Measurements from ENCODE around the gene HILPDA. TPM values are rescaled to one million over a fixed set of nuclear protein-coding genes. Genes with fewer than 3 reads are reported as not detected.
"Not testable (repeated sequence)": the region's sequence is repeated elsewhere in the genome, so short reads cannot be mapped to it uniquely, and the experiment has no call there.

Gene HILPDA
- total and polyA plus RNA-seq, 2 of the 4 experiments (the other 2 are of a cell fraction) = 31.2 to 35.6 TPM

DNA sequence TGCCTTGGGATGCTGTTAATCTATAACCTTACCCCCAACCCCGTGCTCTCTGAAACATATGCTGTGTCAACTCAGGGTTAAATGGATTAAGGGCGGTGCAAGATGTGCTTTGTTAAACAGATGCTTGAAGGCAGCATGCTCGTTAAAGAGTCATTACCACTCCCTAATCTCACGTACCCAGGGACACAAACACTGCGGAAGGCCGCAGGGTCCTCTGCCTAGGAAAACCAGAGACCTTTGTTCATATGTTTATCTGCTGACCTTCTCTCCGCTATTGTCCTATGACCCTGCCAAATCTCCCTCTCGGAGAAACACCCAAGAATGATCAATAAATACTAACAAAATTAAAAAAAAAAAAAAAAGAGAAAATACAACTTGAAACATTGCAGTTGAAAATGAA is 8.3 kb downstream of the HILPDA start:
- H3K4me2 ChIP-seq (ENCODE audit: low read depth, low read length); H3K27me3 ChIP-seq (ENCODE audit: control insufficient read depth, insufficient read depth, low read length); H3K23ac ChIP-seq (ENCODE audit: low read depth, low read length); H2AFZ ChIP-seq (replicated peaks; ENCODE audit: low read length, poor library complexity); H3K9me1 ChIP-seq (ENCODE audit: insufficient read depth, low read length); H3K9me3 ChIP-seq (ENCODE audit: control insufficient read depth, insufficient read depth, low read length); H3K56ac ChIP-seq (ENCODE audit: extremely low read depth, insufficient read depth, low read length); H4K8ac ChIP-seq (ENCODE audit: low read depth in 2 of 2, low read length in 2 of 2); H3K4ac ChIP-seq (ENCODE audit: low read depth, low read length); intact Hi-C loops (cut with micrococcal nuclease); H3K14ac ChIP-seq (replicated peaks; ENCODE audit: low read depth, low read length); H2BK5ac ChIP-seq (ENCODE audit: low read depth, low read length, poor library complexity, severe bottlenecking); H3K4me1 ChIP-seq (ENCODE audit: control insufficient read depth, insufficient read depth, low read length); H4K91ac ChIP-seq (ENCODE audit: insufficient read depth, low read depth, low read length); dilution Hi-C loops (cut with HindIII; ENCODE audit: low sequenced_read_pairs, unreplicated experiment); ATAC-seq (ENCODE audit: low read depth); H3K9ac ChIP-seq (ENCODE audit: low read depth, low read length); H4K5ac ChIP-seq (ENCODE audit: low read depth, low read length); H2BK120ac ChIP-seq (ENCODE audit: low read depth, low read length); H2AK5ac ChIP-seq (ENCODE audit: low read depth, low read length); H2BK20ac ChIP-seq (ENCODE audit: low read depth, low read length); H3K4me3 ChIP-seq (ENCODE audit: insufficient read depth, low read depth, low read length); DNase-seq; H3K18ac ChIP-seq (ENCODE audit: low read depth, low read length); H3K27ac ChIP-seq (ENCODE audit: insufficient read depth, low read length); H2BK15ac ChIP-seq (ENCODE audit: low read depth, low read length); H3K36me3 ChIP-seq (ENCODE audit: control insufficient read depth, insufficient read depth, low read length); POLR2A ChIA-PET (ENCODE audit: unreplicated experiment); CTCF ChIA-PET; BruUV-seq (replicated peaks); H2AK9ac ChIP-seq (replicated peaks; ENCODE audit: low read depth, low read length, poor library complexity): not testable (repeated sequence)
- Histone ChIP-seq H3K79me1 (ENCODE audit: low read depth in 1 of 2, low read length in 2 of 2) (peaks cover 5 to 12% of the 10 kb centered on the region in 2 experiments; a peak in 2 of 4 replicates), H4K20me1 (ENCODE audit: insufficient read depth, low read length) (peaks cover 19% of the 10 kb centered on the region)
- in situ Hi-C loops (cut with MboI; ENCODE audit: low sequenced_read_pairs) = loop anchor here (5.0 to 25.0 kb wide), 2 partner anchors 37 to 423 kb away; no protein-coding TSS in a partner anchor
- no CpG with 5 or more reads among the region's 8 CpGs for WGBS, 2 experiments (ENCODE audit: extremely low coverage in 2 of 2, insufficient read length in 1 of 2)

DNA sequence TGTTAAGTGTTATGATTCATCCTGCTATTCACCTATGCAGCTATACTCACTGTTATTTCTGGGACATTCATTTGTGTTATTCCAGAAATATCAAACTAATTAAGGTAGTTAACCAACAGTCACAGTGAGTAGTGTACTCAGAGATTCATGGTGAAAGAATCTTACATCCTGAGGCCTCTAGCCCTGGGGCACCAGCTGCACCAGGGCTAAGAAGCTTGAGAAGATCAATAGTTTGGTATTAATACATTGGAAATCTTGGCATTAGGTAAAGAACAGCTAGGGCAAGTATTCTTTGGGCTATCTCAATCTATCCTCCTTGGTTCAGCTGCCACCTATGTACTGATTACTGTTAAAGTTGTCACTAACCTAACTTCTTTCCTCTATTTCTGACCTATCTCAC is 11.2 kb downstream of the HILPDA start:
- H3K4ac ChIP-seq (ENCODE audit: low read depth, low read length); H4K20me1 ChIP-seq (ENCODE audit: insufficient read depth, low read length); H3K27ac ChIP-seq (ENCODE audit: insufficient read depth, low read length); H4K5ac ChIP-seq (ENCODE audit: low read depth, low read length); H3K9me1 ChIP-seq (ENCODE audit: insufficient read depth, low read length); H2BK20ac ChIP-seq (ENCODE audit: low read depth, low read length); H3K56ac ChIP-seq (ENCODE audit: extremely low read depth, insufficient read depth, low read length); H3K4me1 ChIP-seq (ENCODE audit: control insufficient read depth, insufficient read depth, low read length); H3K18ac ChIP-seq (ENCODE audit: low read depth, low read length); H3K14ac ChIP-seq (replicated peaks; ENCODE audit: low read depth, low read length); H3K4me3 ChIP-seq (ENCODE audit: insufficient read depth, low read depth, low read length); H2BK15ac ChIP-seq (ENCODE audit: low read depth, low read length); H3K36me3 ChIP-seq (ENCODE audit: control insufficient read depth, insufficient read depth, low read length); ATAC-seq (ENCODE audit: low read depth); H2BK120ac ChIP-seq (ENCODE audit: low read depth, low read length); dilution Hi-C loops (cut with HindIII; ENCODE audit: low sequenced_read_pairs, unreplicated experiment); H2BK5ac ChIP-seq (ENCODE audit: low read depth, low read length, poor library complexity, severe bottlenecking); H3K9me3 ChIP-seq (ENCODE audit: control insufficient read depth, insufficient read depth, low read length); H4K8ac ChIP-seq (ENCODE audit: low read depth in 2 of 2, low read length in 2 of 2); H3K4me2 ChIP-seq (ENCODE audit: low read depth, low read length); DNase-seq; H2AK9ac ChIP-seq (replicated peaks; ENCODE audit: low read depth, low read length, poor library complexity); H2AFZ ChIP-seq (replicated peaks; ENCODE audit: low read length, poor library complexity); POLR2A ChIA-PET (ENCODE audit: unreplicated experiment); H3K27me3 ChIP-seq (ENCODE audit: control insufficient read depth, insufficient read depth, low read length); H2AK5ac ChIP-seq (ENCODE audit: low read depth, low read length); H3K9ac ChIP-seq (ENCODE audit: low read depth, low read length); H4K91ac ChIP-seq (ENCODE audit: insufficient read depth, low read depth, low read length); intact Hi-C loops (cut with micrococcal nuclease); H3K79me1 ChIP-seq (ENCODE audit: low read depth in 1 of 2, low read length in 2 of 2); CTCF ChIA-PET; H3K23ac ChIP-seq (ENCODE audit: low read depth, low read length); BruUV-seq (replicated peaks): not testable (repeated sequence)
- in situ Hi-C loops (cut with MboI; ENCODE audit: low sequenced_read_pairs) = loop anchor here (25.0 kb wide), 1 partner anchor 420 kb away; no protein-coding TSS in a partner anchor

All from IMR-90 (cell line).